Stimulated activated CD4-positive, alpha-beta T cell treated with anti-CD3 and anti-CD28 coated beads, Interleukin-12 subunit alpha, Interleukin-12 subunit beta, amount 100 ng/mL, for 4 hours (primary cell): ENCODE data around the gene WIPF3.

Experiments used
- DNase-seq: peaks from one replicate; pipeline ENCODE4 v3.0.0-alpha.2; 2020

Gene WIPF3

GRCh38 chr7:29806208-29806994, at the start of gene WIPF3:
TSS of gene WIPF3 (plus strand) at chr7:29806508. CDS start at chr7:29834725, 28,217 bp downstream.
- DNase-seq = no peak

- DNase-seq = no peak
Measured at GRCh38 chr7:29763266-29763665, 43.0 kb upstream of the WIPF3 start.

GRCh38 chr7:29764227-29764626, 42.1 kb upstream of the WIPF3 start:
- no peak for DNase-seq

- no peak for DNase-seq
Measured at GRCh38 chr7:29765490-29765889, 40.8 kb upstream of the WIPF3 start.

GRCh38 chr7:29770371-29770770, 35.9 kb upstream of the WIPF3 start:
- no peak for DNase-seq

- no peak for DNase-seq
Measured at GRCh38 chr7:29771081-29771816, 35.1 kb upstream of the WIPF3 start.

- no peak for DNase-seq
Measured at GRCh38 chr7:29779017-29779416, 27.3 kb upstream of the WIPF3 start.

GRCh38 chr7:29780346-29780745, 26.0 kb upstream of the WIPF3 start:
- DNase-seq = no peak

- no peak for DNase-seq
Measured at GRCh38 chr7:29783671-29784070, 22.6 kb upstream of the WIPF3 start.

GRCh38 chr7:29793507-29793906, 12.8 kb upstream of the WIPF3 start:
- no peak for DNase-seq

- DNase-seq = no peak
Measured at GRCh38 chr7:29794959-29795629, 11.2 kb upstream of the WIPF3 start.

- no peak for DNase-seq
Measured at GRCh38 chr7:29795696-29796580, 10.4 kb upstream of the WIPF3 start.

GRCh38 chr7:29797112-29797944, 9.0 kb upstream of the WIPF3 start:
- no peak for DNase-seq

GRCh38 chr7:29798422-29798821, 7.9 kb upstream of the WIPF3 start:
- no peak for DNase-seq

- DNase-seq = no peak
Measured at GRCh38 chr7:29801929-29802328, 4.4 kb upstream of the WIPF3 start.

- no peak for DNase-seq
Measured at GRCh38 chr7:29805031-29805430, 1.3 kb upstream of the WIPF3 start.

- no peak for DNase-seq
Measured at GRCh38 chr7:29805886-29806207, 461 bp upstream of the WIPF3 start.

GRCh38 chr7:29806995-29807841, 910 bp downstream of the WIPF3 start:
- DNase-seq = no peak

GRCh38 chr7:29808075-29808801, 1.9 kb downstream of the WIPF3 start:
- DNase-seq = no peak

- no peak for DNase-seq
Measured at GRCh38 chr7:29809533-29810155, 3.3 kb downstream of the WIPF3 start.
